Tibial nerve (tissue), 4 donors: Measurements from ENCODE around the gene ADGRG7.

ENCODE experiments used
- EP300 ChIP-seq, 2 donors: sonication (generic); formaldehyde crosslinking; IDR thresholded peaks; one replicate each; pipeline ENCODE4 v1.6.1; 2017; ENCODE audit warnings: antibody characterized with exemption in 2 of 2, mild to moderate bottlenecking in 1 of 2
- POLR2A ChIP-seq, 2 donors: fragments of 450-650 bp; IDR thresholded peaks; one replicate each; pipeline ENCODE4 v1.6.1; 2017; ENCODE audit warnings: antibody characterized with exemption in 2 of 2, mild to moderate bottlenecking in 2 of 2, moderate library complexity in 2 of 2
- TF ChIP-seq, protein P1 (sequence below), 5 experiments: fragments of 200-600 bp in 3 of 5; fragments of 450-650 bp in 2 of 5; sonication (generic) in 3 of 5; IDR thresholded peaks; one replicate each; pipeline ENCODE4 v1.5.1; 2016 to 2019; ENCODE audit warnings: antibody characterized with exemption in 5 of 5, mild to moderate bottlenecking in 3 of 5, moderate library complexity in 2 of 5

DNA sequence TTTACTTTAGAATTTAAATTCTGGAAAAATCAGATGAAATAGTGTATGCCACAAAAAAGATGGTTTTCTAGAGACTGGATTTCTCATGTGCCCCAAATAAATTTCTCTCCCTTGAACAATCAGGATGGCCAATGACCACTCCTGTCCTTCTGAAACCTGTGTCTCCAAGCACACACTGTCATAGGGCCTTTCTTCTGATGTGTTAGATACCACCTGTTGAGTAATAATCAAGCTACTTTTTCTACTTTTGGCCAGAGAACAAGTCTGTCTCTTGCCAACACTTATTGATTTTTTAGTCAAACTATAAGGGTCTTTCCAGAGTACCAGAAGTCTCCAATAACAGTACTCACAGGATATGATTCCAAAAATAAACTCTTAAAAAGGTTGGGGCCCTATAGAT, 83.8 kb downstream of the ADGRG7 start:
- TF ChIP-seq, protein P1, sequence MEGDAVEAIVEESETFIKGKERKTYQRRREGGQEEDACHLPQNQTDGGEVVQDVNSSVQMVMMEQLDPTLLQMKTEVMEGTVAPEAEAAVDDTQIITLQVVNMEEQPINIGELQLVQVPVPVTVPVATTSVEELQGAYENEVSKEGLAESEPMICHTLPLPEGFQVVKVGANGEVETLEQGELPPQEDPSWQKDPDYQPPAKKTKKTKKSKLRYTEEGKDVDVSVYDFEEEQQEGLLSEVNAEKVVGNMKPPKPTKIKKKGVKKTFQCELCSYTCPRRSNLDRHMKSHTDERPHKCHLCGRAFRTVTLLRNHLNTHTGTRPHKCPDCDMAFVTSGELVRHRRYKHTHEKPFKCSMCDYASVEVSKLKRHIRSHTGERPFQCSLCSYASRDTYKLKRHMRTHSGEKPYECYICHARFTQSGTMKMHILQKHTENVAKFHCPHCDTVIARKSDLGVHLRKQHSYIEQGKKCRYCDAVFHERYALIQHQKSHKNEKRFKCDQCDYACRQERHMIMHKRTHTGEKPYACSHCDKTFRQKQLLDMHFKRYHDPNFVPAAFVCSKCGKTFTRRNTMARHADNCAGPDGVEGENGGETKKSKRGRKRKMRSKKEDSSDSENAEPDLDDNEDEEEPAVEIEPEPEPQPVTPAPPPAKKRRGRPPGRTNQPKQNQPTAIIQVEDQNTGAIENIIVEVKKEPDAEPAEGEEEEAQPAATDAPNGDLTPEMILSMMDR (IDR thresholded peaks at IDR 0.05): no peak
- TF ChIP-seq EP300 (IDR thresholded peaks at IDR 0.05): no peak
- no peak for TF ChIP-seq POLR2A (IDR thresholded peaks at IDR 0.05)
